Fibroblast of lung (primary cell): ENCODE measurements around the gene COL8A1.

ENCODE experiments used
- CTCF ChIP-seq, 2 donors: IDR thresholded peaks in 1 of 2; conservative IDR thresholded peaks in 1 of 2; 1 replicate in 1 of 2; 2 replicates in 1 of 2; pipeline ENCODE4 v1.5.1; 2011 to 2012; ENCODE audit warnings: low read length in 2 of 2, control low read depth in 1 of 2, inconsistent platforms in 1 of 2, low read depth in 1 of 2, mild to moderate bottlenecking in 1 of 2
- EZH2 ChIP-seq: IDR thresholded peaks from 2 replicates; pipeline ENCODE4 v1.5.1; 2012; ENCODE audit warnings: low read length, control low read depth, mild to moderate bottlenecking; ENCODE audit errors: missing control alignments

- TF ChIP-seq CTCF (conservative IDR thresholded peaks at IDR 0.05 in 1 of 2, IDR thresholded peaks at IDR 0.05 in 1 of 2; ENCODE audit: low read depth in 1 of 2, low read length in 2 of 2) (no peak), EZH2 (no peak)
Measured at GRCh38 chr3:99638167-99638948, at the start of gene COL8A1.
